ENCODE data around the gene E2F8. TPM values are rescaled to one million over a fixed set of nuclear protein-coding genes. Genes with fewer than 3 reads are reported as not detected.

E2F8 gene
- total RNA-seq, 1 experiment from 2014 or later = 11.3 TPM

- Mint-ChIP-seq H3K27ac (no peak overlapping the region), H3K4me3 (no peak overlapping the region), H3K4me1 (no peaks in the 10 kb centered on the region), H3K9me3 (peaks cover 21 to 36% of the 10 kb centered on the region in 2 experiments), H3K36me3 (ENCODE audit: insufficient read depth in 1 of 3, low read depth in 3 of 3) (peaks cover 7 to 30% (median 13%) of the 10 kb centered on the region in 3 experiments; a peak in 5 of 7 replicates), H3K27me3 (ENCODE audit: low read depth) (peaks cover 35% of the 10 kb centered on the region)
- H2BK12ac ChIP-seq (ENCODE audit: insufficient read length, low read depth, low read length) = no peak overlapping the region
- H3K79me2 ChIP-seq (ENCODE audit: insufficient read depth, low read length) = no peaks in the 10 kb centered on the region
- H3K23me2 ChIP-seq (ENCODE audit: insufficient read length, low read depth, low read length, poor library complexity, severe bottlenecking) = no peaks in the 10 kb centered on the region
- no peak overlapping the region for H3K56ac ChIP-seq (ENCODE audit: insufficient read length, low read depth, low read length)
- H3K4ac ChIP-seq (ENCODE audit: low read depth, low read length) = no peak overlapping the region
- no peak overlapping the region for H2BK15ac ChIP-seq (ENCODE audit: low read depth, low read length)
- no peak overlapping the region for H3K9ac ChIP-seq (ENCODE audit: extremely low read depth, insufficient read length, low read length)
- no peaks in the 10 kb centered on the region for H3K4me1 ChIP-seq (ENCODE audit: insufficient read depth, low read length)
- no peak overlapping the region for H4K91ac ChIP-seq (ENCODE audit: insufficient read length, low read depth, low read length)
- TF ChIP-seq, protein P1, sequence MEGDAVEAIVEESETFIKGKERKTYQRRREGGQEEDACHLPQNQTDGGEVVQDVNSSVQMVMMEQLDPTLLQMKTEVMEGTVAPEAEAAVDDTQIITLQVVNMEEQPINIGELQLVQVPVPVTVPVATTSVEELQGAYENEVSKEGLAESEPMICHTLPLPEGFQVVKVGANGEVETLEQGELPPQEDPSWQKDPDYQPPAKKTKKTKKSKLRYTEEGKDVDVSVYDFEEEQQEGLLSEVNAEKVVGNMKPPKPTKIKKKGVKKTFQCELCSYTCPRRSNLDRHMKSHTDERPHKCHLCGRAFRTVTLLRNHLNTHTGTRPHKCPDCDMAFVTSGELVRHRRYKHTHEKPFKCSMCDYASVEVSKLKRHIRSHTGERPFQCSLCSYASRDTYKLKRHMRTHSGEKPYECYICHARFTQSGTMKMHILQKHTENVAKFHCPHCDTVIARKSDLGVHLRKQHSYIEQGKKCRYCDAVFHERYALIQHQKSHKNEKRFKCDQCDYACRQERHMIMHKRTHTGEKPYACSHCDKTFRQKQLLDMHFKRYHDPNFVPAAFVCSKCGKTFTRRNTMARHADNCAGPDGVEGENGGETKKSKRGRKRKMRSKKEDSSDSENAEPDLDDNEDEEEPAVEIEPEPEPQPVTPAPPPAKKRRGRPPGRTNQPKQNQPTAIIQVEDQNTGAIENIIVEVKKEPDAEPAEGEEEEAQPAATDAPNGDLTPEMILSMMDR (conservative IDR thresholded peaks at IDR 0.05) = no peak
- no peak overlapping the region for H3K18ac ChIP-seq (ENCODE audit: insufficient read length, low read depth, low read length)
- no peaks in the 10 kb centered on the region for H3K79me1 ChIP-seq (ENCODE audit: insufficient read depth, low read depth, low read length, poor library complexity, severe bottlenecking)
- no peak overlapping the region for H3K14ac ChIP-seq (ENCODE audit: insufficient read depth, low read length)
- H3T11ph ChIP-seq (ENCODE audit: low read length) = no peak overlapping the region
- H4K5ac ChIP-seq (ENCODE audit: insufficient read length, low read depth, low read length) = no peak overlapping the region
- no peak overlapping the region for H2AK5ac ChIP-seq (ENCODE audit: insufficient read length, low read length)
- H4K20me1 ChIP-seq (ENCODE audit: control insufficient read depth, insufficient read depth, insufficient read length) = no peaks in the 10 kb centered on the region
- H3K4me2 ChIP-seq (ENCODE audit: insufficient read depth, insufficient read length, low read length) = no peak overlapping the region
- H2BK5ac ChIP-seq (ENCODE audit: insufficient read length, low read length) = no peak overlapping the region
- H3K23ac ChIP-seq (ENCODE audit: insufficient read length, low read depth, low read length) = no peak overlapping the region
- H3K27ac ChIP-seq (ENCODE audit: insufficient read length, low read depth, low read length) = no peak overlapping the region
- H3K27me3 ChIP-seq (ENCODE audit: insufficient read depth, low read length) = no peaks in the 10 kb centered on the region
- H2BK20ac ChIP-seq (ENCODE audit: low read depth, low read length, poor library complexity, severe bottlenecking) = no peak overlapping the region
- no peak overlapping the region for H4K8ac ChIP-seq (replicated peaks; ENCODE audit: insufficient read length, low read depth, low read length)
- no peak for DNase-seq
- H2AFZ ChIP-seq (ENCODE audit: low read length) = no peak overlapping the region
- no peaks in the 10 kb centered on the region for H3K9me3 ChIP-seq (ENCODE audit: control insufficient read depth, low read depth, low read length)
- H2BK120ac ChIP-seq (ENCODE audit: low read depth, low read length, poor library complexity, severe bottlenecking) = no peak overlapping the region
Measured at GRCh38 chr11:19251577-19251976, 10.8 kb upstream of the E2F8 start.
